Activated naive CD4-positive, alpha-beta T cell (primary cell): ENCODE data around the gene CREB5.

Experiments
- DNase-seq, 4 experiments: peaks; one replicate each; lab custom pipeline; 2025; lab: John Stamatoyannopoulos, UW

CREB5 gene

DNA sequence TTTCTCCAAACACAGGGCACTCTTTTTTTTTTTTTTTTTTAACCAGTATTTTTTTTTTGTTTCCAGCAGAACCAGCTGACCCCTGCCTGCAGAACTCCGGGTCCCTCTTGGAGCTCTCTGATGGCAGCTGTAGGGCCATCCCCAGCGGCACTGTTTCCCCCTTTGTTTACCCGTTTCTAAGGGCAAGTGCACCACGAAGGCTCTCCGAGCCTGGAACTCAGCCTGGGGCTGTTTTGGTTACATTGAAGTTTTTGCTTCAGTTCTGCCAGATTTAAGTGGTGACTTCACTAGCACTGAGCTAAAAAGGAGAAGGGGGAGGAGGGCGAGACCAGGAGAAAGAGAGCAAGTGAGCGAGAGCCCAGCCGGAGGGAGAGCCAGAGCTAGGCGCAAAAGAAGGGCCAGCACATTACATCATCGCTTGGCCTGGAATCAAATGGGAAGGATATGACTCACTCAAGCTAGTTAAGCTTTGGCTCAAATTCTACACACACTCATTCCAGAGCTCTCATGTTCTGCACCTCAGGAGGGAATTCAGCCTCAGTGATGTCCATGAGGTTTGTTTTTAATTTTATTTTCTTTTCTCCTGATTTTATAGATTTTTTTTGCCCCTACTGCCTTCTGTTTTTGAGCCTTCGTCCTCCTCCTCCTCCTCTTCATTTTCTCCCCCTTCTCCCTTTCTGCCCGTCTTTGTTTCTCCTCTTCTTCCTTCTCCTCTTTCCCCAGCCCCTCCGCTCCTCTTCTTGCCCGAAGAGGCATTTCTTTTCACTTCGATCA, 273.5 kb downstream of the CREB5 start:
- DNase-seq: no peak

- DNase-seq: no peak
These were observed 274.1 kb downstream of the CREB5 start for GRCh38 chr7:28686418-28686800.

- DNase-seq: no peak
These were observed 275.2 kb downstream of the CREB5 start for GRCh38 chr7:28687537-28687936.

DNA sequence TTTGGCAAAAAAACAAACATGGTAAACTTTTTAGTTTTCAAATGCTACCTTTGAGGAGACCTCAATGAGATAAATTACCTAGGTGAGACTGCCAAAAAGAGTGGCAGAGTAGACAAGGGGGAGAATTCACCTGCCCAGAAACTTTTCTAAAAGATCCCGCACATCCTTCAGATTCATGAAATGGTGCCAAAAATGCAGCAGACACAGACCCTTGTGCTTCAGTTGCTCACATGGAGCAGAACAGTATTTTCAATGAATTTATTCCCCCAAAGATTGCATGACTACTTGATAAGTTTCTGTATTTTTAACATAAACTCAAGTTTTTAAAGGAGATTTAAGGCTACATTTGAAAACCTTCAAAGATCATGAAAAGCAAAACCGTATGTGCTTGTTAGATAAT, 275.9 kb downstream of the CREB5 start:
- no peak for DNase-seq

DNA sequence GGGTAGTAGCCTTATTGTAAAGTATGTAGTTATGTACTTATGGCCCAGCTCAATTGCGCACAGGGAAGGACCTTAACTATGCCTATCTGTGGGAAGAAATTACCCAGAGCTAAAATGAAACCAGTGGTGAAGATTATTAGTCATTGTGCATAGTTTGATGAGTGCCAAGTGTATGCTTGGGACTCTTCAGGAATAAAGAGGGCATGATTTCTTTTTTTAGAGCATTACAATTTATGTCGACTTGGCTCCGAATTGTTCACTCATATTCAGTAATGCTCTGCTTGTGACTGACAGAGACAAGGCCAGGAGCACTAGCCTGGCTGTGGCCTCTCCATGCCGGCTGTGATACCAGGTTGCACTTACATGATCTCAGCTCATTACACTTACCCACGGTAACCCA, 276.3 kb downstream of the CREB5 start:
- DNase-seq: no peak

DNA sequence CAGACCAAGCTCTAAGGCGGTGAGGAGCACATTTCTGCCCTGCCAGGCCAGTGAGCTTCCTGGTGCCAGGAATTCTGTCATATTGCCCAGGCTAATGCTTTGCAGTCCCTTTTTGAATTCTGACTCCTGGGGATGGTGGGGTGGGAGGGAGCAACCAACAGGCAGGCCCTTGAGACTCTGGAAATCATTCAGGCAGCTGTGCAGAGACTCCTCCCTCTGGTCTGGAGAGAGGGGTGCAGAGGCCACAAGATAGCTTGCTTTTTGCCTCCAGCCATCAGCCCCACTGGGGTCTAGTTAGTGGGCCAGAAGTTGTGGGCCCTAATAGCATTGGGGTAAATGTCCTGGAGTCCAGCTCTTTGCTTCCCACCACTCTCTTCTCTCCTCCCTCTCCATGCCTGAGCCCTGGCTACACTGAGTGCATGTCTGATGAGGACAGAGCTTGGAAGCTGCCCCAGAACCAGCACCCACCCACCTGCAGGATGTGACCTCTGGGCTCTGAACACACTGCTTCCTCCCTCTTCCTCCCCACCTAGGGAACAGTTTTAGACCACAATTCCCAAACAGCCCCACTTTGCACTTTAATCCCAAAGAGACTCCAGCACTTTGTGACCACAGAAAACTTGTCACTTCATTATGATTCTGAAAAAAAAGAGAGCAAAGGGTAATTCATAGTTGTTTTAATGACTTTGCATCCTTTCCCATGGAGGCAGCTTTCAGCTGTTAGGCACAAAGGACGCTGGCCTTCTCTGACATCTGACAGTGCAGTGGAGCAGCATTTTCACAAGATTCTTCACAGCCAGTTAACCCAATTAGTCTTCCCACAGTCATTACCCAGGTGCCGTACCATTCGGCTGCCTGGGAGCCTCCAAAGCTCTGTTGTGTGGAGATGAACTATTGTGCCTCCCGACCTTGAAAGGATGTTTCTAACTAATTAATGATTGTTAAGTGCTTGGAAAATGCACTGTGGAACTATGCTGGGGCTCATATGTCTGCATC, 283.3 kb downstream of the CREB5 start:
- DNase-seq: no peak

GRCh38 chr7:28697913-28698563, 285.7 kb downstream of the CREB5 start:
- DNase-seq: no peak

DNA sequence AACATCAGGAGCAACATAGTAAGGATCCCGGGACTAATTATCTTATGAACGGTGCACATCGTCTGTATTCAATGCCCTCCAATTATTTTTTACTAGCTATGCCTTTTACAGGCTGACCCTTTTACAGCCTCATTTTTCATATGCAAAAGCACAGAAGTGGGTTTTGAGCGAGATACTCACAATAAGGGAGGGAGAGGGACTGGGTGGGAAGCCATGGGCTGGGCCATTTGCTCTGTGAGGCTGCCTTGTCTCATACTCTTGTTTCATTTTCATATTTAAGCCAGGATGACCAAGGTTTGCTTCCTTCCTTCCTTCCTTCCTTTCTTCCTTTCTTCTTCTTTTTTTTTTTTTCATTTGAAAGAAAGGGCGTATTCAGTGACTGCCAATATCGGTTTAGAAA, 286.5 kb downstream of the CREB5 start:
- no peak for DNase-seq

DNA sequence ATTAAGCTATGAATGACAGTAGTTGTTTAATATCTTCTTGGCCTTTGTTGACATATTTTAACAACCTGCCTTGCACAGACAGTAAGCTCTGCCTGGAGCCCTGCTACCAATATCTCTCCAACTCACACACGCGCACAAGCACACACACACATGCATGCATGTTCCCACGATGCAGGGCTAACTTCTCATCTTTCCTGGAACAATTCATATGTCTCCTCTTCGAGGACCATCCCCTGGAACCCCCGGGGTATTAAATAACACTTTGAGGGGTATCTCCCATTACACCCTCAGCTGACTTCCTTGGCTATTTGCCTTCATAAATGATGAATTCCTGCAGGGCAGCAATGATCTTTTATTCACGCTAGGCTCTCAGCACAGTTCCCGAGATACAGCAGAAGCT, 287.8 kb downstream of the CREB5 start:
- no peak for DNase-seq

DNA sequence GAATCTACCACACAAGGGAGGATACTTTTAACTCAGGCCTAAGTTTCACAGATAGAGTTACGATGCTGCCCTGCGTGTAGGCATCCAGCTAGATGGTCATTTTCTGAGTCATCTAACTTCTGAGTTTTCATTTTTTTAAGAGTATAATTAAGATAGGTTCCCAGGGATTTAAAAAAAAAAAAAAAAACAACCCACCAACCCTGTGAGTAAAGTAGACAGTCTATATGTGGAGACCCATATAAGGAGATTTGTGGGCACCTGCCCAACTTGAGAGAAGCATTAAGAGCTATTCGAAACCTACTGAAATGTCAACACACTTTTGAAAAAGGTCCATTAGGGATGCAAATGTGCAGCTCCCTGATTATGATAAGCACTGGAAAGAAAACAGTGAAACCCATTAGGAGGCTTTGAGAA, 288.5 kb downstream of the CREB5 start:
- DNase-seq: no peak

GRCh38 chr7:28701731-28702130, 289.4 kb downstream of the CREB5 start:
- no peak for DNase-seq

- DNase-seq: no peak
These were observed 289.9 kb downstream of the CREB5 start for GRCh38 chr7:28702171-28702570.

- DNase-seq: no peak
These were observed 290.9 kb downstream of the CREB5 start for GRCh38 chr7:28703037-28703765.

GRCh38 chr7:28704706-28705105, 292.4 kb downstream of the CREB5 start:
- no peak for DNase-seq

- no peak for DNase-seq
These were observed 293.0 kb downstream of the CREB5 start for GRCh38 chr7:28705350-28705749.

DNA sequence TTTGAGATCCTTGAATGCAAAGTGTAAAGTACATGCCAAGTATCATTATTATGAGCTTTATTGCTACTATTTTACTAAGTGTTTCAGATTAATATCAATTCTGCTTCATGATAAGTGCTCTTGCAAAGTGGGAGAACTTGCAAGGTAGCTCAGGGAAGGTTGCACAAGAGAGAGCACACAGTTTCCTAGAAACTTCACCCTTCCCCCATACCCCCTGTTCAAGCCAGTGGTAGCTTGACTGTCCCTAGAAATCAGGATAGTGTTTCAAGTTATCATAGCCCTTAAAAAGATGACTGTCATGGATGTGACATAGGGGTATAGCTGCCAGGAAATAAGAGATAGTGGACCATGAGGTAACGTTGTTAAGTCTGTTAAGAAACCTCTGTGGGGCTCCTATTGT, 294.3 kb downstream of the CREB5 start:
- no peak for DNase-seq

- DNase-seq: no peak
These were observed 295.0 kb downstream of the CREB5 start for GRCh38 chr7:28707291-28707690.

DNA sequence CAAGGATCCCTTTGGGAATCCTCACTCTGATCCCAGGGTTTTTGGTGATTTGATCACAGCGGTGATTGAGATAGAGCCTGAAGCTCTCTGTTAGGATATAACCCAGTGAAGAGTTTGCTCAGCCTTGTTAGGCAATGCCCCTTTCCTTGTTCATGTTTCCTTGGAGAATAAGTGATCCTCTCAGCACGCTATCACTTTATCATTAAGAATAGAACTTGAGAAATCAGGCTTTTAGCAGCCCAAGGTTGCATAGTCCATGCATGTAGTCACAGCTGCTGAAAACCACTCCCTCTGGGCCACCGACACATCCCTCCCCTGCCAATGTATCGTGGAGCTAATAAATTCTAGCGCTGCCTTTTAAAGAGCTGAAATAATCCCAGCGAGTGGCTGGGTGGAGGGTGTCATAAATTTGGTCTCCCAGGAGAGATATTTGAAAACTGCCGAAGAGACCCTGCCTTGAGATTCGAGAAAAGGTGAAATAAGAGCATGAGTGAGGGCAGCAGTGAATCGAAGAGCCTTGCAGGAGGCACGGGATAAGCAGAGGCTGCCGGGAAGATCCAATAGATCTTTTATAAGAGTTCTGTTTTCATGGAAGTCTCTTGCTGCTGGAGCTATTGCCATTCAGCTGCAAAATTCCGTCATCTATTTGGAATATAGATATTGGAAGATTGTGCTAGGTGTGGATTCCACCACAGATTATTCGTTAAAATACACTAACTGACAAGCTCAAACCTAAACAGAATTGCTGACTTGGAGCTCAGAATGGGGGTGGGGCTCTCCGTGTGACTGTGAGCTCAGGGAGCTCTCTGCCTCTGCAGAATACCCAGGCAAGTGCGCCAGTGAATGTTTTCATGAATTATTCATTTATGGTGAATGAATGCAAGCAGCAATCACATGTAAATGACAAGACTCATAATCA, 296.0 kb downstream of the CREB5 start:
- no peak for DNase-seq

DNA sequence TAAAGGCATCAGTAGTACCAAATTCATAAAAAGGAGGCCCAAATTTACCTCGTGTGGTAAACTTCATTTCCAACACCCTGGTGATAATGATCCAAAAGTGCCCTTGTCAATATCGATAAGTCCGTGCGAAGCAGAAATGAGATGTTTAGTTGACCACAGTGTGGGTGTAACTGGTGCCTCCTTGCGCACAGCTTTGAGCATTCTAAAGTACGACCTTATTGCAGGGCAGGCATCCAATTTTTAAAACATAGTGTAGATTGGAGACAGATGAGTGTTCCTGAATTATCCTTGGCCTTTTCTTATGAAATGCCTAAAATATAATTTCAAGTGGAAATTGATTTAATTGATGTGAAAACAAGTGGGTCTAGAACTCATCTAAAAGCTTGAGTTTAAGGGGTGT, 297.4 kb downstream of the CREB5 start:
- no peak for DNase-seq

DNA sequence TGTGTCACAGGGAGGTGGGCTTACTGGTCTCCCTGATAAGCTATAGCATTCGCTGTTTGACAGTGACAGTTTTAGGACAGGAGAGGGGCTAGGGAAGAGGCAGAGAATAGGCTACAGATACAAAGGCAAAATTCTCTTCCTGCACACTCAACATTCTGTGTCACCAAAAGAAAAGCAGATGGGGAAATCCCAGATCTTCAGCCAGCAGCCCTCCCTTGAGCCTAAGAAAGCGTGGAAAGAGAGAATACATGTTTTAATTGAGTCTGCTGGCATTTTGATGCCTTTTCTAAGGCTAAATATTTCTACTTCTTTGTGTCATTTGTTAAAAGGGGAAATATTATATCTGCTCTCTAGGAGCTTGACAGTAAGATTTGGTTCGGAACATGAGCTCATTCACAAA, 298.8 kb downstream of the CREB5 start:
- no peak for DNase-seq
